Measurements from ENCODE around the gene ZDHHC7. TPM values are rescaled to one million over a fixed set of nuclear protein-coding genes. Genes with fewer than 3 reads are reported as not detected.

Gene ZDHHC7
- total RNA-seq, 1 experiment from 2014 or later: 39.1 TPM

DNA sequence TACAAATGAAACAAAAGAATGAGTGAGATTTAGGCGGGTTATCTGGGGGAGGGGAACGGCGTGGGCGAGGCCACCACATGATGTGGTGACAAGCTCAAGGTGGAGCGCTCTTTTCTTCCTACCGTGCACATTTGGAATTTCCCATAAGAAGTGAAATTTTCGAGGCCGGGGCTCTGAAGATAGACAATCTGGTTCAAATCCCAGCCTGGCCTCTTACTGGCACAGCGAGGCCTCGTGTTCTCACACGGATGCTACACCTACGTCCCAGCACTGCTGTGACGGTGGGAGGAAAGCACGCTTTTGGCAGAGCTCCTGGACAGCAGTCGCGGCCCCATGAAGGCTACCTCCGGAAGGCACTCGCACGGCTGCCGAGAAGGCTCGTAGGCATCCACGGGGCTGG lies 25.2 kb downstream of the ZDHHC7 start:
- no peak for DNase-seq
- Histone ChIP-seq H2AK5ac (ENCODE audit: insufficient read length, low read length) (no peak overlapping the region), H4K20me1 (ENCODE audit: control insufficient read depth, insufficient read depth, insufficient read length) (no peaks in the 10 kb centered on the region), H3K23ac (ENCODE audit: insufficient read length, low read depth, low read length) (no peak overlapping the region), H3K27me3 (ENCODE audit: insufficient read depth, low read length) (no peaks in the 10 kb centered on the region), H2BK15ac (ENCODE audit: low read depth, low read length) (no peak overlapping the region), H3K23me2 (ENCODE audit: insufficient read length, low read depth, low read length, poor library complexity, severe bottlenecking) (no peaks in the 10 kb centered on the region), H4K91ac (ENCODE audit: insufficient read length, low read depth, low read length) (no peak overlapping the region), H3K79me2 (ENCODE audit: insufficient read depth, low read length) (no peaks in the 10 kb centered on the region; the same call in 1 of the 2 replicates), H2BK120ac (ENCODE audit: low read depth, low read length, poor library complexity, severe bottlenecking) (no peak overlapping the region), H4K8ac (replicated peaks; ENCODE audit: insufficient read length, low read depth, low read length) (no peak overlapping the region), H3T11ph (ENCODE audit: low read length) (no peak overlapping the region), H2BK12ac (ENCODE audit: insufficient read length, low read depth, low read length) (no peak overlapping the region), H3K79me1 (ENCODE audit: insufficient read depth, low read depth, low read length, poor library complexity, severe bottlenecking) (no peaks in the 10 kb centered on the region), H2AFZ (ENCODE audit: low read length) (no peak overlapping the region), H3K9me3 (ENCODE audit: control insufficient read depth, low read depth, low read length) (no peaks in the 10 kb centered on the region), H3K9ac (ENCODE audit: extremely low read depth, insufficient read length, low read length) (no peak overlapping the region), H2BK20ac (ENCODE audit: low read depth, low read length, poor library complexity, severe bottlenecking) (no peak overlapping the region), H3K4me1 (ENCODE audit: insufficient read depth, low read length) (no peaks in the 10 kb centered on the region), H4K5ac (ENCODE audit: insufficient read length, low read depth, low read length) (no peak overlapping the region), H3K56ac (ENCODE audit: insufficient read length, low read depth, low read length) (no peak overlapping the region), H3K27ac (ENCODE audit: insufficient read length, low read depth, low read length) (no peak overlapping the region), H3K4ac (ENCODE audit: low read depth, low read length) (no peak overlapping the region), H2BK5ac (ENCODE audit: insufficient read length, low read length) (no peak overlapping the region), H3K14ac (ENCODE audit: insufficient read depth, low read length) (no peak overlapping the region), H3K18ac (ENCODE audit: insufficient read length, low read depth, low read length) (no peak overlapping the region), H3K4me2 (ENCODE audit: insufficient read depth, insufficient read length, low read length) (no peak overlapping the region)
- H3K9me3 Mint-ChIP-seq: no peaks in the 10 kb centered on the region
- TF ChIP-seq, protein P1, sequence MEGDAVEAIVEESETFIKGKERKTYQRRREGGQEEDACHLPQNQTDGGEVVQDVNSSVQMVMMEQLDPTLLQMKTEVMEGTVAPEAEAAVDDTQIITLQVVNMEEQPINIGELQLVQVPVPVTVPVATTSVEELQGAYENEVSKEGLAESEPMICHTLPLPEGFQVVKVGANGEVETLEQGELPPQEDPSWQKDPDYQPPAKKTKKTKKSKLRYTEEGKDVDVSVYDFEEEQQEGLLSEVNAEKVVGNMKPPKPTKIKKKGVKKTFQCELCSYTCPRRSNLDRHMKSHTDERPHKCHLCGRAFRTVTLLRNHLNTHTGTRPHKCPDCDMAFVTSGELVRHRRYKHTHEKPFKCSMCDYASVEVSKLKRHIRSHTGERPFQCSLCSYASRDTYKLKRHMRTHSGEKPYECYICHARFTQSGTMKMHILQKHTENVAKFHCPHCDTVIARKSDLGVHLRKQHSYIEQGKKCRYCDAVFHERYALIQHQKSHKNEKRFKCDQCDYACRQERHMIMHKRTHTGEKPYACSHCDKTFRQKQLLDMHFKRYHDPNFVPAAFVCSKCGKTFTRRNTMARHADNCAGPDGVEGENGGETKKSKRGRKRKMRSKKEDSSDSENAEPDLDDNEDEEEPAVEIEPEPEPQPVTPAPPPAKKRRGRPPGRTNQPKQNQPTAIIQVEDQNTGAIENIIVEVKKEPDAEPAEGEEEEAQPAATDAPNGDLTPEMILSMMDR (conservative IDR thresholded peaks at IDR 0.05): no peak
- H3K4me1 Mint-ChIP-seq: peaks cover 2 to 10% of the 10 kb centered on the region in 2 experiments; a peak in 2 of 4 replicates
- no peak overlapping the region for H3K4me3 Mint-ChIP-seq
- H3K27ac Mint-ChIP-seq: peak overlapping the region; percentile 58 to 71 (median 62); a peak in 4 of 7 replicates
- no peaks in the 10 kb centered on the region; the same call in 1 of the 2 replicates for H3K27me3 Mint-ChIP-seq (ENCODE audit: low read depth)
- no CpG with 5 or more reads among the region's 22 CpGs for WGBS (ENCODE audit: extremely low coverage, insufficient read length, low lambda C conversion rate)
- peaks cover 31 to 68% (median 66%) of the 10 kb centered on the region in 3 experiments; a peak in 6 of 7 replicates for H3K36me3 Mint-ChIP-seq (ENCODE audit: insufficient read depth in 1 of 3, low read depth in 3 of 3)

Data from H9 (cell line).